SU-DHL-6 (cell line): ENCODE data around the gene REXO4.

ENCODE experiments used
- EZH2phosphoT487 ChIP-seq: fragments of 200-600 bp; sonication (generic), shearing (Covaris generic); conservative IDR thresholded peaks from 2 replicates; pipeline ENCODE4 v1.6.1; 2018; ENCODE audit warnings: mild to moderate bottlenecking, antibody characterized with exemption, low read length, moderate library complexity, mixed read lengths
- TF ChIP-seq, protein P1 (sequence below): fragments of 200-600 bp; sonication (generic); IDR thresholded peaks from one replicate; pipeline ENCODE4 v1.5.1; 2017; ENCODE audit warnings: antibody characterized with exemption, mild to moderate bottlenecking, low read length, moderate library complexity; ENCODE audit not compliant: insufficient read depth, poor library complexity, severe bottlenecking

DNA sequence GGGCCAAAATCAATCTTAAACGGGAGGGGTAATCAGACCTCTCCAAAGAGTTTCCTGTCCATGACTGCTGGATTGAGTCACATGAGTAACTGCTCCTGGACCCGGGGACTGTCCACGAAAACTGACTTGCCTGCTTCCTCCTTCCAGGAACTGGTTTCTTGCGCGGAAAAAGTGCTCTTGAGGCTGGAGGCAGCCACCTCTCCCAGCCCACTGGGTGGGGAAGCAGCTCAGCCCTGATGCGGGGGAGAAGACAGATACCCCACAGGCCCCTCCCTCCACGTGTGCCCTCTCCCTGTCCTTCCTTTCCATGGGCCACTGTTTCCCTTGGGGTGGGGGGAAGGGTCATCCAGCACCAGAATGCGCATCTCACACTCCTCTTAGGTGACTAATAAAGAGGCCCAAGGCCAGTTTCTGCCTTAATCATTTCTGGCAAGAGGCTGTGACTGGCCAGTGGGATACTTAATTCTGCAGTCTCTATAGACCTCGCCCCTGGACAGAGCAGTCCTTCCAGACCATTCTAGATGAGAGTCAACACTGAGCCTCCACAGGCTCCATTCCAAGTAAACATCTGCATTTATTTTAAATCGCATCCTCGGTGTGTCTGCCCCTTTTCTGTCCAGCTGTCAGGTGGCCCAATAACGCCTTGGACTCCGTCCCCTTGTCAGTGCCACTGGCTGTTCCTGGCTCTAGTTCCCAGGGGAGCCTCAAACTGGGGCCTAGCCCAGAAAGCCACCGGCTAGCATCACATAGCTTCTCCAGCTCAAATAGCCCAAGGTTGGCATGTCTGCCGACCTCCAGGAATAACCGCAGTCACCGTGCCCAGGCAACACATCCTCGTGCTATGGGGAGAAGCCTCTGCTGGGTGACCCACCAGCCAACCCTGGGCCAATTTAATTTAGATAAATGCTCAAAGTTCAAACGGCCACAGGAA is 12.0 kb downstream of the REXO4 start:
- TF ChIP-seq, protein P1, sequence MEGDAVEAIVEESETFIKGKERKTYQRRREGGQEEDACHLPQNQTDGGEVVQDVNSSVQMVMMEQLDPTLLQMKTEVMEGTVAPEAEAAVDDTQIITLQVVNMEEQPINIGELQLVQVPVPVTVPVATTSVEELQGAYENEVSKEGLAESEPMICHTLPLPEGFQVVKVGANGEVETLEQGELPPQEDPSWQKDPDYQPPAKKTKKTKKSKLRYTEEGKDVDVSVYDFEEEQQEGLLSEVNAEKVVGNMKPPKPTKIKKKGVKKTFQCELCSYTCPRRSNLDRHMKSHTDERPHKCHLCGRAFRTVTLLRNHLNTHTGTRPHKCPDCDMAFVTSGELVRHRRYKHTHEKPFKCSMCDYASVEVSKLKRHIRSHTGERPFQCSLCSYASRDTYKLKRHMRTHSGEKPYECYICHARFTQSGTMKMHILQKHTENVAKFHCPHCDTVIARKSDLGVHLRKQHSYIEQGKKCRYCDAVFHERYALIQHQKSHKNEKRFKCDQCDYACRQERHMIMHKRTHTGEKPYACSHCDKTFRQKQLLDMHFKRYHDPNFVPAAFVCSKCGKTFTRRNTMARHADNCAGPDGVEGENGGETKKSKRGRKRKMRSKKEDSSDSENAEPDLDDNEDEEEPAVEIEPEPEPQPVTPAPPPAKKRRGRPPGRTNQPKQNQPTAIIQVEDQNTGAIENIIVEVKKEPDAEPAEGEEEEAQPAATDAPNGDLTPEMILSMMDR, result no peak
- TF ChIP-seq EZH2phosphoT487, result no peak
